HG02759 (cell line): ENCODE data around the gene NOS1.

ENCODE experiments used
- ATAC-seq: cut with Tn5 transposase; IDR thresholded peaks from one replicate; pipeline ENCODE4 v1.9.1; 2021; ENCODE audit warnings: mild to moderate bottlenecking, moderate library complexity; ENCODE audit not compliant: unreplicated experiment

The NOS1 gene

DNA sequence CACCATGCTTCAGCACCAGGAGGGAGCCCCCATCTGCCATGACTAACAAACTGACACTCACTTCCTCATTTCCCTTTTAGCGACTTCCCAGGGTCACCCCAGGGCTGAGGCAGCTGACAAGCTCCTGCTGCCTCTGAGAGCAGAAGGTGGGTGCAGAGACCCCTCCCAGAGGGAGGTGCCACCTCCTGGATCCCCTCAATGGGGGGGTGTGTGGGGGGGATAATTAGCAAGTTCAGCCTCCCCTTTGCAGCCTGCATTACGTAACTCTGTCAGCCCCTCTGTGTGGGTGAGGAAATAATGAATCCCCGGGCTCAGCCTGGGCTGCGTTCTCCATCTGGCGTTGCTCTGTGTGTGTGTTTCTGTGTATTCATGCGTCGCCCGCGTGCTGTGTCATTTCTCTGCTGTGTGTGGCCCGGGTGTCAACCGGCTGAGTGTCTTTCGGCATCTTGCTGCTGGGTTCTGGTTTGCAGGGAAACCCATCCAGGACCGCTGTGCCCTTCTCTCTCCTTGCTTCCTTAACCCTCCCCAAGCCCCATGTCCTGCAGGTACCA lies 28.0 kb downstream of the NOS1 start:
- ATAC-seq = no peak

DNA sequence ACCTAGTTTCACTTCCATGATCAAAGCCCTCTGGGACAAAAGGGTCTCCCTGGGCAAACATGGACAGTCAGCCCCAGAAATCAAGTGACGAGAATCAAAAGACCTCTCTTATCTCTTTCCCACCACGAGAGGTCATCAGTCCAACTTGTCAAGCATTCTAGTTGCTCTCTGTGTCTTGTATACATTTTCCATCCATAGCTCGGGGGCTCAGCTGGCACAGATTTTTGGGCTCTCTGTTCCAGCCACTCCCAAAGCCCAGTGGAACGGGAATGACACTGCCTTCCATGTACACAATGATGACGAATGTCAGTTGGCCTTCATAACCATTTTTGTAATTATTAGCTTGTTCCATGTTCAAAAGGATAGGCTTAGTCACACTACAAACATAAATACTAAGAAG lies 29.7 kb downstream of the NOS1 start:
- no peak for ATAC-seq

DNA sequence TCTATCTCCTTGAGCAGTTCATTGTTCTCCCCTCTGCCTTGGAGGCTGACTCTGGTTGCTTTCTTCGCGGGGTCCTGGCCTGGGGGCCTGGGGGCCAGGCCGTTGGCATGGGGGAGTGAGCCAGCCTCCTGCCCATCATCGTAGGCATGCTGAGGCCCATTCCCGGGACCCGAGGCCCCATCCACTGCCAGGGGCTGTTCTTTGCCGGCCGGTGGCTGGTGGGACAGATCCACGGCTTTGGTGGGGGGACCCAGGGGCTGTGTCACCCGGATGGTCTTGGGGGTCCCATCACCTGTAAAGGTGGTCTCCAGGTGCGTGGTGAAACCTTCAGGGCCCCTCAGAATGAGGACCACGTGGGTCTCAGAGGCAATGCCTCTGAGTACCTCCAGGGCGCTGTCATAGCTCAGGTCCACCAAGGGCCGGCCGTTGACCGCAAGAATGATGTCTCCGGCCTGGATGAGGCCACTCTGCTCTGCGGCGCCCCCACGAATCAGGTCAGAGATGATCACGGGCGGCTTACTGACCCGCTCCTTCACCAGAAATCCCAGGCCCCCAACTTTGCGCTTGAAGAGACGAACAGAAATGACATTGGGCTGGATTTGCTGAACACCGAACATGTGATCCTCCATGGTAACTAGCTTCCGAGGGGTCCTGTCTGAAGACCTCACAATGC lies 30.8 kb downstream of the NOS1 start:
- ATAC-seq = no peak

DNA sequence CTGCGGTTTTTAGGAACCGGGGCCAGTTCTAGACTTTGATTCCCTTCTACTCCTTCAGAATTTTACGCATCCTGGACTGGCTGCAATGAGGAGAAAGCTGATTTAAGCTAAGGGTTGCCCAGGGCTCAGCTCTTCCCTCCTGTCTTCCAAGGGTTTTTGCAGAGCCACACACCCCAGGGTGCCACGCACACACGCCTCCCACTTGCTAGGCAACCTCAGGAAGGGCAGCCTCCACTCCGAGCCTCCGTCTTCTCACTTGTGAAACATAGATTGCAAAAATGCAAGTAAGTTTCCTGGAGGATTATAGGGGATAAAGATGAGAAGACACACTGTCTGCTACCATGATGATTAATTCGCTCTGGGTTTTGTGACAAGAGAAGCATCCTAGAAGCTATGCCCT lies 31.7 kb downstream of the NOS1 start:
- no peak for ATAC-seq

DNA sequence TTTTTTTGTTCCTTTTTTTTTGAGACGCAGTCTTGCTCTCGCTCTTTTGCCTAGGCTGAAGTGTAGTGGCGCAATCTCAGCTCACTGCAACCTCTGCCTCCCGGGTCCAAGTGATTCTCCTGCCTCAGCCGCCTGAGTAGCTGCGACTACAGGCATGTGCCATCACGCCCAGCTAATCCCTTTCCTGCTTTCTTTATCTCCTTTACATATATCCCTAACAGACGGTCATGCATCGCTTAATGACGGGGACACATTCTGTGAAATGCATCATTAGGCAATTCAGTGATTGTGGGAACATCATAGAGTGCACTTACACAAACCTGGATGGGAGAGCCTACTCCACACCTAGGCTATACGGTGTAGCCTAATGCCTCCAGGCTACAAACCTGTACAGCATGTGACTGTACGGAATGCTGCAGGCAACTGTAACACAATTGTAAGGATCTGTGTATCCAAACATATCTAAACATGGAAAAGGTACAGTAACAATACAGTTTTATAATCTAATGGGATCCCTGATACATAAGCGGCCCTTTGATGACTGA lies 32.8 kb downstream of the NOS1 start:
- no peak for ATAC-seq

DNA sequence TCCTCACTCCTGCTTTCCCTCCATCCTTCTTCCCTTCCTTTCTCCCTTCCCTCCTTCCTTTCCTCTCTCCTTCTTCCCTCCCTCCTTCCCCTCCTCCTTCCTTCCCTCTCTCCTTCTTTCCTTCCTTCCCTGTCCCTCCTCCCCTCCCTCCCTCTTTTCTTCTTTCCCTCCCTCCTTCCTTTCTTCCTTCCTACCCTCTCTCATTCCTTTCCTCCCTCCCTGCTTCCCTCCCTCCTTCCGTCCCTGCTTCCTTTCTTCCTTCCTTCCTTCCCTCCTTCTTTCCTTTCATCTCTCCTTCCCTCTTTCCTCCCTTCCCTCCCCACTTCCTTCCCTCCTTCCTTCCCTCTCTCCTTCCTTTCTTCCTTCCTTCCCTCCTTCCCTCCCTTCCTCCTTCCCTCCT lies 39.0 kb downstream of the NOS1 start:
- ATAC-seq = no peak

DNA sequence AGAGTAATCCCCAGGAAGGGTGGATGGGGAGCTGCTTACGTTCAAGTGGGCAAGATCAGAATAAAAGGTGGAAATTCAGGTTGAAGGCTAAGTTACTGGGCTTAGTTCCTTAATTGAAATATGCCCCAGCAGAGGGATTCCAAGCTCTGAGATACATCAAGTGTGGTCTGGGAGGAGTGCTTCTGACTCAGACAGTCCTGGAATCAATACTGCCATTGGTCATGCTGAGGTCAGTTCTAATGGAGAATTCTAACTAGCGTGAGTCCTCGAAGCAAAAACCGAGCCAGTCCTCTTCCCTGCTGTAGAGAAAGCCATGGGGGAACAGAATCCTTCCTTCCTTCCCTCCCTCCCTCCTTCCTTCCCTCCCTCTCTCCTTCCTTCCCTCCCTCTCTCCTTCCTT lies 39.9 kb downstream of the NOS1 start:
- no peak for ATAC-seq

DNA sequence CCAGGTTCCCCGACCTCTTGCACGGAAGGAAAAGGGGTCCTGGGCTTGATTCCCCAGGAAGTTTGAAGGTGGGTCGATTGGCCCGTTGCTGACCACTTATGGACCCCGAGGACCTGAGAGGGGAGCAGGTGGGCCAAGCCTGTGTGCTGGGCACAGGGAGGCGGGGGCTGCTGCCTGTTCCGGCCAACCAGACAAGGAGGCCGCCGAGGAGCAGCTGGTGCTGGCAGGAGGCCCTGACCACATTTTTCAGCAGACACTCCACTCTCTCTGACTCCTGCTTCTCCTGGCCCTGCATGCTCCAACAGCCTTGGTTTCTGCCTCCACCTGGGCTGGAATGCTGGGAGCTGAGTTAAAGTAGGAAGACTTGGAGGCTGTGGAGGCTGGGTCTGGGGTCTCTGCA lies 42.8 kb downstream of the NOS1 start:
- no peak for ATAC-seq

DNA sequence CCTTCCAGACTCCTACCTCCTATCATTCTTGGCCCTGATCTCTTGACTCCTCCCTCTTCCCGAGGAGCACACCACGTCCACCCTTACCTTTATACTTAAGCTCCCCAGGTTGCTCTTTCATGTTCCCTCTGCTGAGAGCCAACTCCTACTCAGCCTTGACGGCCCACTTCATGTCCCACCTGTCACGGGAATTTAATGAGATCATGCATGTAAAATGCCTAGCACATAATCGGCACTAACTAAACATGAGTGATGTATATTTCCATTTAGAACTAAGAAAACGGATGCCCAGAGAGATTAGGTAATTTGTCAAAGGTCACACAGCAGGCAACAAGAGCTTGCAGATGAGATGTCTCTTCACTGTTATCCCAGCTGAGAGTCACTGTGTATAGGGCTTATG lies 45.1 kb downstream of the NOS1 start:
- no peak for ATAC-seq

DNA sequence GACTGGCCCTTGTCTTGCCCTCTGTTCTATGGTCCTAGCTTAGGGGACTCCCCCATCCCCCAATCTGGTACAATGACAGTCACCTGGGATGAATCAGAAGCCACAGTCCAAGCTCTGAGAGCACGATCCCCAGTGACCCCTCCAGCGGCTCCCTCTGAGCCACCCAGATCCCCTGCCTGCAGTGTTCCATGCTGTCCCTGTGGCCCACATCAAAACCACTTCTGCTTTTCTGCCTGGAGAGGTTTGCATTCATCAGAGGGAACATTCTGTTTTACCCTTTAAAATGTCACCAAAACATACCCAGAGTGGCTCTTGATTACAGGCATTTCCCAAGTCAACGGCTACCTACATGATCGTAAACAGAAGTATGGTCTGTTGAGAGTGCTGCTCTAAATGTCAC lies 47.5 kb downstream of the NOS1 start:
- no peak for ATAC-seq

DNA sequence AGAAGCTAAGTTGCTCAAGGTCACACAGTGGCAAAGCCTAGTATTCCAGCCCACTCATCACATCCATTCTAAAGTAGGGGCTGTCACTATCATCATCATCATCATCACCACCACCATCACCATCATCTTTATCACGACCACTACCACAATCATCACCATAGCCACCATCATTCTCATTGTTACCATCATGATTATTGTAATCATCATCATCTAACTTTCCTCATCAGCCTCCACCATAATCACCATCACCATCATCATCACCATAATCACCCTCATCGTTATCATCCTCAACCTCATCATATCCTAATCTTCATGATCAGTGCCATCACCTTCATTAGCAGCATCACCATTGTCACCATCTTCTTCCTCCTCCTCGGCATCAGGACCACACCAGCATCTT lies 48.7 kb downstream of the NOS1 start:
- no peak for ATAC-seq

DNA sequence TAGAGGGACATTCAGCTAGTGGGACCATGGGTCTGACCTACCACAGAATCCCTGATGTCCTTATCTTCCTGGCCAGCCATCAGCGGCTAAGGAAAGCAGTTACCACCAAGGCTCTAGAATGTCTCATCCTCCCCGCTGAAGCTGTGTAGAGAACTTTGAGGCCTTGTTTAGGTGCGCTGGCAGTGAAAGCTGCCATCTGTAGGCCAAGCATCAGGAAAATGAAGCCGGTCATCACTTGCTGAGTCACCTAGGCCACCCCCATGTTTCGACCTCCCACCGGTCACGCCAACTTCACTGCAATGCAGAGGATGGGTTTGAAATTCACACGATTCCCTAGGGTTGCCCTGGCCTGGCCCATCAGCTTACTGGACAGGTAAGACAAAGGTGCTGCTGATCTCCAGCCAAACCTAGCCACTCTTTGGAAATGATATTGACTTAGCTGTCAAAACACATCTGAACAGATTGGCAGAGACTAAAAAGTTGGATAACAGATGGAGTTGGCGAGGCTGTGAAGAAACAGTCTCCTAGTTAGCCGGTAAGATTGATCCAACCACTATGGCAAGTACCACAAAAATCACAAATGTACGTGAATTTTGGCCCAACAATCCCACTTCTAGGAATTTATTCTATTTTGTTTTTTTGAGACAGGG lies 52.0 kb downstream of the NOS1 start:
- no peak for ATAC-seq

DNA sequence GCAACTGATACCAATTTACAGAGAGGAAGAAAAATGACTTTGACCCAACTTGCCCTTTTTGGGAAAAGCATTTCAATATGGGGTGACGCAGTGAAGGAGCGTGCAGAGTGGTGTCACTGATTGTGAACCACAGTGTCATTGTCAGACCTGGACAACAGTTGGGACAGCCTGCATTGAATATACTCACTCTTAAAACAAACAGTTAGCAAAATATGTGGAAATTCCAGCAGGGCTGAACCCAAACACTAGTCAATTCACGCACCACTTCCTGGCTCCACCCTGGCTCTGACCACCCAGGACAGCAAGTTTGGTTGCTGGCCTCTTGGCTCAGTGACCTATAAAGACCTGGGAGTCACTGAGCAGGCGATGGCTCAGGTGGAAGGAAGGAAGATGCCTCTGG lies 61.3 kb downstream of the NOS1 start:
- no peak for ATAC-seq

DNA sequence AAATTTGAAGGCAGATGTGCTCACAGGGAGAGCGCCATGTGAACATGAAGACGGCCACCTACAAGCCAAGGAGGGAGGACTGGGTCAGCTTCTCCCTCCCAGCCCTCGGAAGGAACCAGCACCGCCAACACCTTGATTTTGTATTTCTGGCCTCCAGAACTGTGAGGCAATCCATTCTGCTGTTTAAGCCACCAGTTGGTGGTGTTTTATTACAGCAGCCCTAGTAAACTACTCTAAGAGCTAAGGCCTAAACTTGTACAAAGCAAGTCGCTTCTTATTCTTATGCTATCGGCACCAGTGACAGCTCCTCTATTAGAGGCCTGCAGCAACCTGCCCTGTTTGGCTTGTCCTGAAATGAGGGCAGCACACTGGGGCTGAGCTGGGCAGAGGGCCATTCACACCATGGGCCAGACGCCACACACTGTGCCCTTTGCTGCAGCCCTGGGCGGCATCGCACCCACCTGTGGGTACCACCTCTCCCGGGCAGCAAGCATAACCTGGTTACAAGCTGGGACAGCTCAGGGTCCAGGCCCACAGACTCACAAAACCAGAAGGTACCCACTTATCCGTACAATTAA lies 62.7 kb downstream of the NOS1 start:
- ATAC-seq = no peak

DNA sequence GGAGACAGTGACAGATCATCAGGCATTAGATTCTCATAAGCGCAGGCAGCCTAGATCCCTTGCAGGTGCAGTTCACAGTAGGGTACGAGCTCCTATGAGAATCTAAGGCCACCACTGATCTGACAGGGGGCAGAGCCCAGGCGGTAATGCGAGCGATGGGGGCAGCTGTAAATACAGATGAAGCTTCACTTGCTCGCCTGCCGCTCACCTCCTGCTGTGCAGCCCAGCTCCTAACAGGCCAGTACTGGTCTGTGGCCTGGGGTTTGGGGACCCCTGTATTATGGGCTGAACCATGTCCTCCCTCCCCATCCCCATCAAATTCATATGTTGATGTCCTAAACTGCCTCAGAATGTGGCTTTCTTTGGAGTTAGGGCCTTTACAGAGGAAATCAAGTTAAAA lies 63.2 kb downstream of the NOS1 start:
- no peak for ATAC-seq

DNA sequence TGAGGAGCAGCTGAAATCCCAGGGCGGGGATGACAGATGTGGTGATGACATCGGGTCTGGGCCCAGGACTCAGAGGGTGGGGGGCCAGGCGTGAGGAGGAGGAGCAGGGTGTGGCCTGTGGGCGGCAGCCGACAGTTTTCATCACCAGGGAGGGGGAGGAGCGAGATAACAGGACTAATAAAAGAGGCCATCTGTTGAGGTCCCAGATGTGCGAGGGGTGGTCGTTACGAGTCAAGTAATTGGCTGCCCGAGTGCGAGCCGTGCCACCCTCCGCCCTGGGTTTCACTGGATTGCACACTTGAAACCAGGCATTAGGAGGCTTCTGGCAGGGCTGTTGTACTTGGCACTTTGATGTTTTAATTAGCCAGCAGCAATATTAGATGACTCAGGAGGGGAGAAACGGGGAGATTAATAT lies 67.2 kb downstream of the NOS1 start:
- ATAC-seq = no peak

DNA sequence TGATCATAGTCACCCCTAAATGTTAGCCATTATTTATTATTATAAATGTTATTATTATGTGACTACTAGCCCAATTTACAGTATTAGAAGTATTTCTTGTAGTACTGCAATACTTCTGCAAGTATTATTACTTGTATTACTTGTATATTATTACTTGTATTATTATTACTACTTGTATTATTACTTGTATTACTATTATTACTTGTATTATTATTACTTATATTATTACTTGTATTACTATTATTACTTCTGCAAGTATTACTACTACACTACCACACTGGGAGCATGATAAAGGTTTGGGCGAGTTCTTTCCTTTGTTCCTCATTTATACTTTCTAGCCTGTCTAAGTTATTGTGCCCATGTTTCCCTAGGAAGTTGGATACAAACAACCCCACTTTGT lies 67.9 kb downstream of the NOS1 start:
- ATAC-seq = no peak

DNA sequence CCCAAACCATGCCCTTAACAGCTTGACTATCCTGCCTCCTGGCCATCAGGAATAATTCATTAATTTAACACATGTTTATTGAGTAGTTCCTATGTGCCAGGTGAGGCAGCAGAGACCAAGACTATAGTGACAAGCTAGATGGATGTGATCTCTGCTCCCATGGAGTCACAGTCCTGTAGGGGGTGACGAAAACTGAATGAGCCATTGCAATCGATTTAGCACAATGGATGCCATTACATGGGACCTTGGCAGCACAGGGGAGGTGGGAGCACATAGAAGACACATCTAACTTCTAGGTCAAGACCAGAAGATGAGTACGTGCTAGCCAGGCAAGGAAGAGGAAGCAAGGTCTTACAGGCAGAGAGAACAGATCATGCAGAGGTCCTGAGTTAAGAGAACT lies 68.7 kb downstream of the NOS1 start:
- no peak for ATAC-seq

DNA sequence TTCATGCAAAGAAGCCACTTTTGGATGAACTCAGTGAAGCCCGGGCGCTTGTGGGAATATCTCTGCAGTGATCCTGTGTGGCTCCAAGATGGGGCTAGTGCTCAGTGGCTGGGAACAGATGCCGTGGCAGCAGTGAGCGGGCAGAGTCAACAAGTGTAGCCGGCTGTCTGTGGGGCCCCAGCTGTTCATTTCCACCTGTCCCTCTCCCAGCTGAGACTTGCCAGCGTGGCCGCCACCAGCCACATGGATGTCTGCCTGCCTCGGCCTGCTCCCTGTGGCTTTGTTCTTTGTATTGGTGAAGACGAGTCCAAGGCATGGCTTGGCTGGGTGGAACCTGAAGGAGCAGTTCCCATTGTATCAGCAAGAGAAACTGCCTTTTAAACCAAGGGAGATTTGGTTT lies 77.3 kb downstream of the NOS1 start:
- no peak for ATAC-seq

DNA sequence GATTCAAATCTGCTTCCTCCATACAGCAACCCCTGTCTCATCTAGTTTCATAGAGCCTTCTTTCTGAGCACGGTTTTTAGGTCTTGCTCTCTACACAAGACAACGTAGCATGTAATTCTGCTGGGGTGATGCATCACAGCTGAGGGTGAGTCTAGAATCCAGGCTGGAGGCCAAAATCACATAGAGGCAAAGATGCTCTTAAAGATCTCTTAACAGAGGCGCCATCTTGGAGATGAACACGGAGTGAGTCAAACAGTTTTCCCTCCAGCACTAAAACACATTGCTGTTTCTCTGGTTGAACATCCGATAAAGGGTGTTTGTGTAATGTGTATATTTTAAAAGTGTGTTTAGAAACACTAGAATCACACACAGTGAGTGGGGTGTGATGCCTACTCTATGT lies 78.9 kb downstream of the NOS1 start:
- no peak for ATAC-seq

DNA sequence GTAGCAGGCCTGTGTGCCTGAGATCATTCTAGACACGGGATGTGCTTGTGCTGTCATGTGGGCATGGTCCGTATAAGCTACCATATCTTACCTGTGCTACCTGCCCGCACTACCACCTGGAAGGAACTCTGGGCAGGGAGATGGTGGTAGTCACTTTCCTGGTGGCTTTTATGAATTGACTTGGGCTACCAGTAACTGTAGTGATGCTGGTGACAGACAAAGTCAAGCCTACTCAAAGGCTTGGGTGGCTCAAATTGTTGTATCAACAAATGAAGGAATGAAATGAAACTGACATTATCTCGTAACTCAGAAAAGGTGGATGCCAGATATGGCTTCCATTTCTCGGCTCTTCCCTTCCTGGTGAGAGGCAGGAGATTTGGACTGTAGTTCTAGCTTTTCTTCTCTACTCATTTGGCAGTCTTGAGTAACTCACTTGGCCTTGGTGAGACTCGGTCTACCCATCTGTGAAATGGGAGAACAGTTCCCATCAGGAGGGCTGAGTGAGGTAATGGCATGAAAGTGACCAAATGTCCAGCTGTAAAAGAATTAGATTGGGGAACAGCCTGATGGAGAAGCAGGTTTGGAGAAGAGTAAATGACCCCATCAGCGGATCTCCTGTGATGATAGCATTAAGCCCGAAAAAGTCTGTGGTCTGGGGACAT lies 81.3 kb downstream of the NOS1 start:
- no peak for ATAC-seq

DNA sequence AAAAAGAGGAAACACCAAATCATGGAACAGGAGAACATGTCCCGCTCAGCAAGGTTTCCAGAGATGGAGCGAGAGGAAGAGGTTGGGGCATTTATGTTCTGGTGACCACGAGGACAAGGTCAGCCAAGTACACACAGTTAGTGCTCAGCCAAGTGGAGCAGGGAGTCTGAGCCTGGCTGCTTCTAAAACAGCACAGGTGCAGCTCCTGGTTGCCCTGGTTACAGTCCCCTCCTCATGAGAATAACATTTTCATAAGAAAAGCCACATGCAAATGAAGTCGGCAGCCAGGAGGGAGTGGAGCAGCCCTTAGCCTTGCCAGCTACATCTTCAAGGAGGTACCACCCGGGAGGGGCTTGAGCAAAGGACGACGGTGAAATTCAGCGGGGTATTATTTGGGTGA lies 81.8 kb downstream of the NOS1 start:
- no peak for ATAC-seq
